Measurements from ENCODE around the gene RFNG. TPM values are rescaled to one million over a fixed set of nuclear protein-coding genes. Genes with fewer than 3 reads are reported as not detected.

The RFNG gene
- total and polyA plus RNA-seq, 12 donors, result 21.2 to 78.0 (median 47.4) TPM

GRCh38 chr17:82028246-82028645 is 23.4 kb downstream of the RFNG start:
- DNase-seq, result no peak
- Histone ChIP-seq H3K27me3 (no peaks in the 10 kb centered on the region), H3K4me1 (replicated peaks in 1 of 2) (peaks cover 9 to 22% of the 10 kb centered on the region in 2 donors), H3K36me3 (replicated peaks in 1 of 2) (no peaks in the 10 kb centered on the region), H3K9me3 (replicated peaks in 1 of 3) (no peaks in the 10 kb centered on the region), H3K27ac (no peak overlapping the region), H3K4me3 (no peak overlapping the region)
- intact Hi-C loops (cut with DNase I), result loop anchor here (5.0 to 10.0 kb wide), 2 partner anchors 124 to 267 kb away; no protein-coding TSS in a partner anchor
- 93 to 100% (median 96%) methylated on average over 7 to 13 of the region's 13 CpGs for WGBS, 4 donors
- TF ChIP-seq POLR2A (IDR thresholded peaks at IDR 0.05), result no peak
- no peak for TF ChIP-seq CTCF (IDR thresholded peaks at IDR 0.05)

- DNase-seq, result no peak
- TF ChIP-seq CTCF (IDR thresholded peaks at IDR 0.05), result no peak
- TF ChIP-seq POLR2A (IDR thresholded peaks at IDR 0.05), result no peak
- Histone ChIP-seq H3K27me3 (no peaks in the 10 kb centered on the region), H3K36me3 (replicated peaks in 1 of 2) (no peaks in the 10 kb centered on the region), H3K9me3 (replicated peaks in 1 of 3) (no peaks in the 10 kb centered on the region), H3K4me3 (no peak overlapping the region), H3K4me1 (replicated peaks in 1 of 2) (peaks cover 21 to 32% of the 10 kb centered on the region in 2 donors), H3K27ac (no peak overlapping the region)
- 88 to 95% (median 91%) methylated on average over 7 to 25 of the region's 25 CpGs for WGBS, 4 donors
- intact Hi-C loops (cut with DNase I), result loop anchor here (5.0 to 10.0 kb wide), 2 partner anchors 127 to 269 kb away; no protein-coding TSS in a partner anchor
Measured at GRCh38 chr17:82025401-82026107, 26.1 kb downstream of the RFNG start.

- Histone ChIP-seq H3K36me3 (replicated peaks in 1 of 2) (no peaks in the 10 kb centered on the region), H3K4me3 (no peak overlapping the region), H3K27ac (no peak overlapping the region), H3K4me1 (replicated peaks in 1 of 2) (peaks cover 21 to 27% of the 10 kb centered on the region in 2 donors), H3K27me3 (no peaks in the 10 kb centered on the region), H3K9me3 (replicated peaks in 1 of 3) (no peaks in the 10 kb centered on the region)
- intact Hi-C loops (cut with DNase I), result loop anchor here (5.0 to 10.0 kb wide), 2 partner anchors 127 to 270 kb away; no protein-coding TSS in a partner anchor
- 81 to 97% (median 91%) methylated on average over 2 to 17 of the region's 17 CpGs for WGBS, 4 donors
- no peak for TF ChIP-seq POLR2A (IDR thresholded peaks at IDR 0.05)
- DNase-seq, result no peak
Measured at GRCh38 chr17:82024859-82025258, 26.8 kb downstream of the RFNG start.

GRCh38 chr17:82023447-82024241 is 28.0 kb downstream of the RFNG start:
- WGBS, 4 donors, result 11 to 28% (median 19%) methylated on average over 11 to 55 of the region's 55 CpGs
- TF ChIP-seq CTCF (IDR thresholded peaks at IDR 0.05) (no peak), POLR2A (IDR thresholded peaks at IDR 0.05) (no peak)
- peak overlapping the region in 1 of 5 donors; percentile 27 for H3K27ac ChIP-seq

More at GRCh38 chr17:82023447-82024241, 28.0 kb downstream of the RFNG start:
- intact Hi-C loops (cut with DNase I), result loop anchor here in 1 of 2 donors (10.0 kb wide), 1 partner anchor 271 kb away; no protein-coding TSS in a partner anchor
- no peaks in the 10 kb centered on the region for H3K9me3 ChIP-seq (replicated peaks in 1 of 3)
- no peaks in the 10 kb centered on the region for H3K27me3 ChIP-seq
- peak overlapping the region in 2 of 4 donors; percentile 51 to 81 for H3K4me3 ChIP-seq
- H3K36me3 ChIP-seq (replicated peaks in 1 of 2), result no peaks in the 10 kb centered on the region
- peaks cover 21 to 27% of the 10 kb centered on the region in 2 donors for H3K4me1 ChIP-seq (replicated peaks in 1 of 2)
- no peak for DNase-seq

Measured in adrenal gland (tissue), 12 donors.